K562 (cell line): ENCODE results near the gene TMCC2. TPM values are rescaled to one million over a fixed set of nuclear protein-coding genes. Genes with fewer than 3 reads are reported as not detected.

Source experiments
- CCNT2 ChIP-seq: IDR thresholded peaks from 2 replicates; pipeline ENCODE4 v1.6.1; 2011; ENCODE audit warnings: borderline replicate concordance, low read depth, mild to moderate bottlenecking, moderate library complexity, mixed read lengths, low read length; ENCODE audit not compliant: insufficient read length; ENCODE audit errors: extremely low read depth
- EWSR1 ChIP-seq: fragments of 450-650 bp; IDR thresholded peaks from 2 replicates; pipeline ENCODE4 v1.6.1; 2018; ENCODE audit warnings: borderline replicate concordance, mild to moderate bottlenecking, low read depth, moderate library complexity; ENCODE audit not compliant: partially characterized antibody
- HNRNPLL ChIP-seq: fragments of 200-400 bp; formaldehyde crosslinking; IDR thresholded peaks from 2 replicates; pipeline ENCODE4 v1.6.1; 2017; ENCODE audit warnings: low read length, low read depth, mild to moderate bottlenecking; ENCODE audit not compliant: poor library complexity, severe bottlenecking
- HSF4 ChIP-seq: fragments of 250-450 bp; sonication (Bioruptor Pico); IDR thresholded peaks from 2 replicates; pipeline ENCODE4 v2.1.2; 2022; ENCODE audit warnings: mild to moderate bottlenecking, moderate library complexity, borderline replicate concordance
- KDM2B ChIP-seq: fragments of 250-450 bp; sonication (Bioruptor Pico); IDR thresholded peaks from 2 replicates; pipeline ENCODE4 v1.8.0; 2021; ENCODE audit warnings: mild to moderate bottlenecking, moderate library complexity
- MYBL2 ChIP-seq, 2 experiments: fragments of 450-650 bp in 1 of 2; sonication (generic) in 1 of 2; formaldehyde crosslinking in 1 of 2; IDR thresholded peaks; 2 replicates each; pipeline versions ENCODE4 v1.6.1 to v1.8.1; 2017 to 2022; ENCODE audit warnings: borderline replicate concordance in 1 of 2, inconsistent platforms in 1 of 2, low read depth in 1 of 2, mild to moderate bottlenecking in 1 of 2, missing genetic modification reagents in 1 of 2, moderate library complexity in 1 of 2
- OTX1 ChIP-seq: fragments of 450-650 bp; formaldehyde crosslinking; IDR thresholded peaks from 2 replicates; pipeline ENCODE4 v1.4.0; 2022; ENCODE audit warnings: mild to moderate bottlenecking
- RBFOX2 ChIP-seq: fragments of 200-400 bp; formaldehyde crosslinking; IDR thresholded peaks from 2 replicates; pipeline ENCODE4 v1.6.1; 2017; ENCODE audit warnings: low read depth, mild to moderate bottlenecking, low read length, moderate library complexity
- SAFB ChIP-seq: fragments of 200-400 bp; formaldehyde crosslinking; IDR thresholded peaks from 2 replicates; pipeline ENCODE4 v1.6.1; 2017; ENCODE audit warnings: low read depth, low read length, borderline replicate concordance
- SIN3B ChIP-seq: fragments of 450-650 bp; IDR thresholded peaks from 2 replicates; pipeline ENCODE4 v1.6.1; 2017; ENCODE audit warnings: low read depth, mild to moderate bottlenecking, moderate library complexity
- SIRT6 ChIP-seq: IDR thresholded peaks from one replicate; pipeline ENCODE4 v1.6.1; 2012; ENCODE audit warnings: low read depth, mild to moderate bottlenecking, control low read depth, inconsistent platforms, low read length, moderate library complexity
- SMAD4 ChIP-seq: fragments of 250-450 bp; sonication (Bioruptor Pico); conservative IDR thresholded peaks from 2 replicates; pipeline ENCODE4 v1.8.0; 2021; ENCODE audit warnings: inconsistent platforms, mild to moderate bottlenecking, moderate library complexity
- SP2 ChIP-seq: IDR thresholded peaks from 2 replicates; pipeline ENCODE4 v1.6.1; 2011; ENCODE audit warnings: mild to moderate bottlenecking, low read depth, low read length, moderate library complexity; ENCODE audit not compliant: poor library complexity, severe bottlenecking; ENCODE audit errors: extremely low read depth
- ZNF124 ChIP-seq: sonication (generic); formaldehyde crosslinking; IDR thresholded peaks from 2 replicates; pipeline ENCODE4 v1.8.1; 2022; ENCODE audit warnings: missing genetic modification reagents
- ZNF165 ChIP-seq: fragments of 250-450 bp; sonication (Bioruptor Pico); IDR thresholded peaks from 2 replicates; pipeline ENCODE4 v1.4.0; 2020; ENCODE audit warnings: borderline replicate concordance
- ZNF583 ChIP-seq: fragments of 250-450 bp; sonication (Bioruptor Pico); IDR thresholded peaks from 2 replicates; pipeline ENCODE4 v1.4.0; 2020
- polyA plus RNA-seq, 8 experiments: library from polyadenylated mRNA; depleted of rRNA in 4 of 8; stranded (reverse) in 5 of 8; unstranded in 3 of 8; fragments of >200 nt; fragmentation: Nextera tagmentation in 2 of 8; fragmentation: Illumina TruSeq in 1 of 8; extraction: Ambion mirVana in 2 of 8; extraction: Trizol in 1 of 8; gene quantifications; 2 replicates each; pipeline versions ENCODE4 v1.2.1 to v1.2.3, GENCODE V29; 2011 to 2014; ENCODE audit warnings: inconsistent platforms in 1 of 8, missing spikeins in 1 of 8
- total RNA-seq, 7 experiments: library from RNA; depleted of rRNA in 6 of 7; stranded (reverse); fragments of >200 nt in 6 of 7; fragmentation: Illumina TruSeq in 2 of 7; extraction: Trizol in 2 of 7; gene quantifications; 2 replicates each; pipeline versions ENCODE4 v1.2.1 to v1.2.3, GENCODE V29; 2011 to 2021; ENCODE audit warnings: low replicate concordance in 1 of 7
- TF ChIP-seq, protein P1 (sequence below): fragments of 250-450 bp; sonication (Bioruptor Pico); IDR thresholded peaks from 2 replicates; pipeline ENCODE4 v1.5.1; 2021; ENCODE audit warnings: mild to moderate bottlenecking
- TF ChIP-seq, protein P2 (sequence below): sonication (generic); formaldehyde crosslinking; IDR thresholded peaks from 2 replicates; pipeline ENCODE4 v1.8.0; 2022; ENCODE audit warnings: mild to moderate bottlenecking, missing genetic modification reagents, borderline replicate concordance
- TF ChIP-seq, protein P3 (sequence below): fragments of 250-450 bp; sonication (Bioruptor Pico); IDR thresholded peaks from 2 replicates; pipeline ENCODE4 v1.4.0; 2020
- TF ChIP-seq, protein P4 (sequence below): sonication (generic); IDR thresholded peaks from 2 replicates; pipeline ENCODE4 v1.6.1; 2016

TMCC2 gene
- total and polyA plus RNA-seq, 9 of the 15 experiments (the other 6 are each of a cell fraction or from before 2014, with no cell fraction given): 0.06 to 1.8 (median 0.98) TPM

DNA sequence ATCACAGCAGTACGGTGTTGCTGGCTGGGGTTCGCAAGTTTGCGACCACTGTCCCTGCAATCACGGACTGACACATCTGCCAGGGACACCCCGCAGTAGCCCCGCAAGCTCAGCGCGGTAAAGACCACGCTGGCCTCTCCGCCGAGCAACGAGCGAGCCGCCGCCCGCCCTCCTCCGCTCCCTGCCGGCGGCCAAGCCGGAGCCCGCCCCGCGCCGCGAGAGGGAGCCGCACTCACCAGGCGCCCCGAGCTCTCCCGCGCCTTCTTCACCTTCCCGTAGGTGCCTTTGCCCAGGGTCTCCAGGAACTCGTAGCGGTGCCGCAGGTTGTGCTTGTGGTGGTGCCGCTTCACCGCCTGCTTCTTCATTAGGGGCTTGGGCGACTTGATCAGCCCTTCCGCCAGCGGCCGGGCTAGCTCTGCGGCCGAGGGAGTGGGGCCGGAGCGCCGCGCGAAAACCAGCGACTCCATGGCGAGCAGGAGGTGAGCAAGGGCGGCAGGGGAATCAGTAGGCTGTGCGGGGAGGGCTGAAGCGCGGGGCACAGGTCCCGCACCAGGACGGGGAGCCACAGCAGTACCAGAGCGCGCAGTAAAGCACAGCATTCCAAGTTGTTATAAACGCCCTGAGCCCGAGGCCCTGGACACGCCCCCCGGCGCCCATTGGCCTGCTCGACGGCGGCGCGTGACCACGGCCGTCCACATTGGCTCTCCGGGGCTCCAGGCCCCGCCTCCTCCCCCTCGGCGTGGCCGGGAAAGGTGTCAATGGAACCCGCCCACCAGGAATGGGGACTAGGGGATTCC is 93.6 kb downstream of the TMCC2 start, which contains the start of gene NUAK2 (continued):
- TF ChIP-seq SIRT6: no peak
- no peak for TF ChIP-seq OTX1 (CRISPR knock-in tag)
- TF ChIP-seq EWSR1: no peak
- TF ChIP-seq SP2: peak; percentile 37
- 0 out of 2 replicates have a peak, but pooled peaks have one; percentile 37 for TF ChIP-seq ZNF583
- no peak for TF ChIP-seq MYBL2 (IDR thresholded peaks at IDR 0.05; ENCODE audit: low read depth)
- no peak for TF ChIP-seq MYBL2 (CRISPR knock-in tag; IDR thresholded peaks at IDR 0.05; ENCODE audit: borderline replicate concordance)
- peak; percentile 42; the same call in 1 of the 2 replicates for TF ChIP-seq SMAD4 (CRISPR knock-in tag)
- TF ChIP-seq CCNT2: peak; percentile 43
- TF ChIP-seq SIN3B: peak; percentile 27; the same call in 1 of the 2 replicates
- TF ChIP-seq HSF4 (CRISPR knock-in tag): no peak
- TF ChIP-seq ZNF124: 0 out of 2 replicates have a peak, but pooled peaks have one; percentile 68
- no peak for TF ChIP-seq HNRNPLL
- TF ChIP-seq, protein P1, sequence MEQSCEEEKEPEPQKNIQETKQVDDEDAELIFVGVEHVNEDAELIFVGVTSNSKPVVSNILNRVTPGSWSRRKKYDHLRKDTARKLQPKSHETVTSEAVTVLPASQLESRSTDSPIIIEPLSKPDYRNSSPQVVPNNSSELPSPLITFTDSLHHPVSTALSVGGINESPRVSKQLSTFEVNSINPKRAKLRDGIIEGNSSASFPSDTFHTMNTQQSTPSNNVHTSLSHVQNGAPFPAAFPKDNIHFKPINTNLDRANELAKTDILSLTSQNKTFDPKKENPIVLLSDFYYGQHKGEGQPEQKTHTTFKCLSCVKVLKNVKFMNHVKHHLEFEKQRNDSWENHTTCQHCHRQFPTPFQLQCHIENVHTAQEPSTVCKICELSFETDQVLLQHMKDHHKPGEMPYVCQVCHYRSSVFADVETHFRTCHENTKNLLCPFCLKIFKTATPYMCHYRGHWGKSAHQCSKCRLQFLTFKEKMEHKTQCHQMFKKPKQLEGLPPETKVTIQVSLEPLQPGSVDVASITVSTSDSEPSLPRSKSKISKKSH (CRISPR knock-in tag): no peak
- peak; percentile 69; the same call in 1 of the 2 replicates for TF ChIP-seq KDM2B
- peak; percentile 70 for TF ChIP-seq RBFOX2
- TF ChIP-seq, protein P2, sequence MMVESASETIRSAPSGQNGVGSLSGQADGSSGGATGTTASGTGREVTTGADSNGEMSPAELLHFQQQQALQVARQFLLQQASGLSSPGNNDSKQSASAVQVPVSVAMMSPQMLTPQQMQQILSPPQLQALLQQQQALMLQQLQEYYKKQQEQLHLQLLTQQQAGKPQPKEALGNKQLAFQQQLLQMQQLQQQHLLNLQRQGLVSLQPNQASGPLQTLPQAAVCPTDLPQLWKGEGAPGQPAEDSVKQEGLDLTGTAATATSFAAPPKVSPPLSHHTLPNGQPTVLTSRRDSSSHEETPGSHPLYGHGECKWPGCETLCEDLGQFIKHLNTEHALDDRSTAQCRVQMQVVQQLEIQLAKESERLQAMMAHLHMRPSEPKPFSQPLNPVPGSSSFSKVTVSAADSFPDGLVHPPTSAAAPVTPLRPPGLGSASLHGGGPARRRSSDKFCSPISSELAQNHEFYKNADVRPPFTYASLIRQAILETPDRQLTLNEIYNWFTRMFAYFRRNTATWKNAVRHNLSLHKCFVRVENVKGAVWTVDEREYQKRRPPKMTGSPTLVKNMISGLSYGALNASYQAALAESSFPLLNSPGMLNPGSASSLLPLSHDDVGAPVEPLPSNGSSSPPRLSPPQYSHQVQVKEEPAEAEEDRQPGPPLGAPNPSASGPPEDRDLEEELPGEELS (CRISPR knock-in tag): peak; percentile 94; the same call in 1 of the 2 replicates
- TF ChIP-seq, protein P3, sequence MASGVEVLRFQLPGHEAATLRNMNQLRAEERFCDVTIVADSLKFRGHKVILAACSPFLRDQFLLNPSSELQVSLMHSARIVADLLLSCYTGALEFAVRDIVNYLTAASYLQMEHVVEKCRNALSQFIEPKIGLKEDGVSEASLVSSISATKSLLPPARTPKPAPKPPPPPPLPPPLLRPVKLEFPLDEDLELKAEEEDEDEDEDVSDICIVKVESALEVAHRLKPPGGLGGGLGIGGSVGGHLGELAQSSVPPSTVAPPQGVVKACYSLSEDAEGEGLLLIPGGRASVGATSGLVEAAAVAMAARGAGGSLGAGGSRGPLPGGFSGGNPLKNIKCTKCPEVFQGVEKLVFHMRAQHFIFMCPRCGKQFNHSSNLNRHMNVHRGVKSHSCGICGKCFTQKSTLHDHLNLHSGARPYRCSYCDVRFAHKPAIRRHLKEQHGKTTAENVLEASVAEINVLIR (CRISPR knock-in tag): no peak
- TF ChIP-seq ZNF165 (CRISPR knock-in tag): peak; percentile 47; the same call in 1 of the 2 replicates
- 0 out of 2 replicates have a peak, but pooled peaks have one; percentile 20 for TF ChIP-seq SAFB
- TF ChIP-seq, protein P4, sequence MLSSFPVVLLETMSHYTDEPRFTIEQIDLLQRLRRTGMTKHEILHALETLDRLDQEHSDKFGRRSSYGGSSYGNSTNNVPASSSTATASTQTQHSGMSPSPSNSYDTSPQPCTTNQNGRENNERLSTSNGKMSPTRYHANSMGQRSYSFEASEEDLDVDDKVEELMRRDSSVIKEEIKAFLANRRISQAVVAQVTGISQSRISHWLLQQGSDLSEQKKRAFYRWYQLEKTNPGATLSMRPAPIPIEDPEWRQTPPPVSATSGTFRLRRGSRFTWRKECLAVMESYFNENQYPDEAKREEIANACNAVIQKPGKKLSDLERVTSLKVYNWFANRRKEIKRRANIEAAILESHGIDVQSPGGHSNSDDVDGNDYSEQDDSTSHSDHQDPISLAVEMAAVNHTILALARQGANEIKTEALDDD: no peak
